BE2C (cell line): Measurements from ENCODE around the gene PTPRG.
A peak's percentile ranks its signal among the peaks of the same experiment; 100 is the strongest.

ENCODE experiments used
- DNase-seq: peaks from one replicate; pipeline ENCODE4 v3.0.0-alpha.2; 2020
- H3K27me3 ChIP-seq: fragments of 250-450 bp; sonication (Bioruptor Pico); 2 replicates; pipeline ENCODE4 v1.5.1; 2020; ENCODE audit warnings: mild to moderate bottlenecking
- H3K36me3 ChIP-seq: fragments of 250-450 bp; sonication (Bioruptor Pico); 2 replicates; pipeline ENCODE4 v1.5.1; 2020; ENCODE audit warnings: mild to moderate bottlenecking
- H3K4me1 ChIP-seq: fragments of 250-450 bp; sonication (Bioruptor Pico); 2 replicates; pipeline ENCODE4 v1.5.1; 2020
- H3K4me3 ChIP-seq: 2 replicates; pipeline ENCODE4 v1.5.1; 2011; ENCODE audit warnings: low read depth, low read length
- H3K9me3 ChIP-seq: fragments of 250-450 bp; sonication (Bioruptor Pico); 2 replicates; pipeline ENCODE4 v1.5.1; 2020
- CTCF ChIP-seq: IDR thresholded peaks from 2 replicates; pipeline ENCODE4 v1.5.1; 2012; ENCODE audit warnings: mild to moderate bottlenecking, low read depth, low read length

Gene PTPRG

DNA sequence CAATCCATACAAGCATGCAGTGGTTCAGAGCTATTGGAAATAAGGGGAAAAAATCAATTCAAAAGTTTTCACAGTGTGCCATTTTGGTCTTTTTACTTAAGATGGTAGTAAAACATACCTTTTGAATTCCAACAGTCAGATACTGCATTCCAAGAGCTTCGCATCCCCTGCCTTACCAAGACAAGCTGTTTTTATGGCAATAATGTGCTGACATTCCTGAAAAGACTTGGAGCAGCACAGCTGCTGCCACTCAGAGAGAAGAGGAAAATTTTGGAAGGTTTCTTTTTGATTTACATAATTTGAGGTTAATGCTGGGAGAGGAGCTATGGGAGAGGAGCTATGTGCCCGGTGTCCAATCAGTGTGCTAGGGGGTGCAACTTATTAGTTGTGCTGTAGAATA is 663.7 kb downstream of the PTPRG start:
- DNase-seq = no peak
- Histone ChIP-seq H3K27me3 (no peaks in the 10 kb centered on the region), H3K4me1 (no peaks in the 10 kb centered on the region), H3K4me3 (no peak overlapping the region), H3K36me3 (no peaks in the 10 kb centered on the region; the same call in 1 of the 2 replicates), H3K9me3 (no peaks in the 10 kb centered on the region)
- no peak for TF ChIP-seq CTCF

- no peak for TF ChIP-seq CTCF
Observed at GRCh38 chr3:62226601-62227339, 665.4 kb downstream of the PTPRG start.

DNA sequence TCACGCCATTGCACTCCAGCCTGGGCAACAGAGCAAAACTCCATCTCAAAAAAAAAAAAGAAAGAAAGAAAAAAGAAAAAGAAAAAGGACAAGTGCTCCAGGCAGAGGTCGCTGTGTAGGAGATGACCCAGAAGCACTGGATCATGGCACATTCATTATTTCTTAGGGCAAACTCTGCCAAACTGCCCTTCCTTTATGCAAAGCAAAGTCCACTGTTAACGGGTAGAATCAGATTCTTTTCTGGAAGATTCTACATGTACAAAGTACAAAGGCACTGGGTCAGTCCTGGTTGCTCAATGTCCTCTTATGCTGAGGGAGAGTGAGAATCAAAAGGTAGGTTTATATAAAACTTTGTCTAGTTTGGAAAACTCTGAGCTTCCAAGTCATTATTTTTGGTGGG is 667.1 kb downstream of the PTPRG start:
- Histone ChIP-seq H3K9me3 (no peaks in the 10 kb centered on the region), H3K27me3 (no peaks in the 10 kb centered on the region), H3K36me3 (no peaks in the 10 kb centered on the region), H3K4me1 (no peaks in the 10 kb centered on the region), H3K4me3 (no peak overlapping the region)
- no peak for DNase-seq
- TF ChIP-seq CTCF = no peak

More at GRCh38 chr3:62226601-62227339, 665.4 kb downstream of the PTPRG start:
- H3K4me1 ChIP-seq = no peaks in the 10 kb centered on the region
- H3K4me3 ChIP-seq = no peak overlapping the region
- no peaks in the 10 kb centered on the region for H3K9me3 ChIP-seq
- H3K27me3 ChIP-seq = no peaks in the 10 kb centered on the region
- no peaks in the 10 kb centered on the region; the same call in 1 of the 2 replicates for H3K36me3 ChIP-seq
- DNase-seq = no peak

DNA sequence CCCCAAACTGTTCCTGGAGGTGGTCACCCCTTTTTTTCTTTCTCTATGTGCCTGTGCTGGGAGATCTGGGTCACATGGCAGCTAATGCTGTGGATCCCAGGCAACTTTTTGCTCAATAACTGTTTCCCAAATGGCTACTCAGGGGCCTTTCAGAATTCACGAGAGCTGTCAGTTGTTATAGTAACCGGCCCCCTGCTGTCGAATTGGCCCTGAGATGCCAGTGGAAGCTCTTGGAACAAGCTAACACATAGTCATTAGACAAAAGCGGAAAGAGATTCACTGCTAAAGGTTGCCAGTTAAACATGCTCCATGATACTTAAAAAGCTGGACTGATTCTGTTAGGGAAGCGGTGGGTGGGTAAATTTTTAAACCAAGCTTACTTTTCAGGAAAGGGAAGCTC is 667.8 kb downstream of the PTPRG start:
- no peak for TF ChIP-seq CTCF
- no peak for DNase-seq

GRCh38 chr3:62229908-62230307 is 668.5 kb downstream of the PTPRG start:
- TF ChIP-seq CTCF = peak; percentile 72

More for the DNA sequence above, 667.8 kb downstream of the PTPRG start:
- no peaks in the 10 kb centered on the region for H3K27me3 ChIP-seq
- no peak overlapping the region for H3K4me3 ChIP-seq
- H3K36me3 ChIP-seq = no peaks in the 10 kb centered on the region
- no peaks in the 10 kb centered on the region for H3K9me3 ChIP-seq
- no peaks in the 10 kb centered on the region for H3K4me1 ChIP-seq

DNA sequence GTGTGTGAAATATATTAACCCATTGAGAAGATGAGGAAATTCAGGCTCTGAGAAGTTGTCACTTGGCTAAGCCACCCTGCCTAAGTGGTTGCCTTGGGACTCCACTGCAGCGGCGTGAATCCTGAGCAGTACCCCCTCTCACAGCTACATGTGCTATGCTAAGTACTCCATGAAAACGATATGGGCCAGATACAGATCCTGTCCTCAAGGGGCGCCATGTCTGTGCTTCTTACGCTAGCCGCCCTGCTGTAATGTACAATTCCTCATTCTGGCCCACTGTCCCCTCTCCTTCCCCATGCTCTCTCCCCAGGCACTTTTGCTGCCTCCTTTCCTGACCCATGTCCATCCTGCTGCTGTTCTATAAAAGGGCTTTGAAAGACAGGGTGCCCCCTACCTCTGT is 671.7 kb downstream of the PTPRG start:
- no peaks in the 10 kb centered on the region for H3K9me3 ChIP-seq
- no peaks in the 10 kb centered on the region for H3K36me3 ChIP-seq
- no peak for DNase-seq
- no peak overlapping the region for H3K4me3 ChIP-seq
- TF ChIP-seq CTCF = 0 out of 2 replicates have a peak, but pooled peaks have one; percentile 6
- peaks cover 19% of the 10 kb centered on the region for H3K4me1 ChIP-seq
- H3K27me3 ChIP-seq = no peaks in the 10 kb centered on the region

More at GRCh38 chr3:62229908-62230307, 668.5 kb downstream of the PTPRG start:
- Histone ChIP-seq H3K9me3 (no peaks in the 10 kb centered on the region), H3K36me3 (no peaks in the 10 kb centered on the region), H3K4me1 (no peaks in the 10 kb centered on the region), H3K27me3 (no peaks in the 10 kb centered on the region), H3K4me3 (no peak overlapping the region)
- DNase-seq = no peak
